SU-DHL-6 (cell line): ENCODE data around the gene AKTIP.

Source experiments
- H2AFZ ChIP-seq: fragments of 200-600 bp; sonication (generic); 2 replicates; pipeline ENCODE4 v1.6.1; 2014; ENCODE audit warnings: low read depth, mild to moderate bottlenecking, moderate library complexity, mixed read lengths, antibody characterized with exemption, low read length; ENCODE audit not compliant: severe bottlenecking
- H3F3A ChIP-seq: fragments of 200-600 bp; shearing (Covaris generic); 2 replicates; pipeline ENCODE4 v1.6.0; 2016; ENCODE audit warnings: antibody characterized with exemption, mild to moderate bottlenecking; ENCODE audit not compliant: insufficient read depth
- H3K27ac ChIP-seq: fragments of 200-600 bp; sonication (generic); 2 replicates; pipeline ENCODE4 v1.5.1; 2016; ENCODE audit warnings: low read depth, mild to moderate bottlenecking, low read length, moderate library complexity, mixed read lengths
- H3K27me3 ChIP-seq: fragments of 200-600 bp; sonication (generic), shearing (Covaris generic); 2 replicates; pipeline ENCODE4 v1.6.0; 2014; ENCODE audit warnings: mild to moderate bottlenecking, low read length
- H3K36me3 ChIP-seq: fragments of 200-600 bp; sonication (generic); 2 replicates; pipeline ENCODE4 v1.6.1; 2014; ENCODE audit warnings: mild to moderate bottlenecking, low read length, mixed read lengths
- H3K4me2 ChIP-seq: fragments of 300-600, 200-600 bp; shearing (Covaris generic), sonication (generic); 2 replicates; pipeline ENCODE4 v1.6.0; 2014; ENCODE audit warnings: low read length, low read depth, mild to moderate bottlenecking; ENCODE audit not compliant: poor library complexity, severe bottlenecking
- H3K4me3 ChIP-seq: fragments of 200-600 bp; sonication (generic); 2 replicates; pipeline ENCODE4 v1.5.1; 2014; ENCODE audit warnings: antibody characterized with exemption, low read length, mild to moderate bottlenecking, mixed read lengths; ENCODE audit not compliant: insufficient read depth, poor library complexity, severe bottlenecking
- H3K79me2 ChIP-seq: fragments of 200-600 bp; sonication (generic); 2 replicates; pipeline ENCODE4 v1.6.1; 2014; ENCODE audit warnings: mild to moderate bottlenecking, low read length, moderate library complexity; ENCODE audit not compliant: insufficient read depth
- H3K9ac ChIP-seq: fragments of 200-600 bp; sonication (generic); 2 replicates; pipeline ENCODE4 v1.7.0; 2014; ENCODE audit warnings: mild to moderate bottlenecking, low read length
- H3K9me2 ChIP-seq: fragments of 200-600 bp; sonication (generic); replicated peaks from 2 replicates; pipeline ENCODE4 v1.6.1; 2014; ENCODE audit warnings: low read length; ENCODE audit not compliant: insufficient read depth
- H3K9me3 ChIP-seq: fragments of 200-600 bp; sonication (generic); 2 replicates; pipeline ENCODE4 v1.6.1; 2014; ENCODE audit warnings: low read length, mixed read lengths; ENCODE audit not compliant: insufficient read depth
- H4K20me1 ChIP-seq: fragments of 200-600 bp; sonication (generic); 2 replicates; pipeline ENCODE4 v1.6.1; 2014; ENCODE audit warnings: low read depth, mild to moderate bottlenecking, antibody characterized with exemption, low read length, moderate library complexity, mixed read lengths
- EZH2phosphoT487 ChIP-seq: fragments of 200-600 bp; sonication (generic), shearing (Covaris generic); conservative IDR thresholded peaks from 2 replicates; pipeline ENCODE4 v1.6.1; 2018; ENCODE audit warnings: mild to moderate bottlenecking, antibody characterized with exemption, low read length, moderate library complexity, mixed read lengths
- TF ChIP-seq, protein P1 (sequence below): fragments of 200-600 bp; sonication (generic); IDR thresholded peaks from one replicate; pipeline ENCODE4 v1.5.1; 2017; ENCODE audit warnings: antibody characterized with exemption, mild to moderate bottlenecking, low read length, moderate library complexity; ENCODE audit not compliant: insufficient read depth, poor library complexity, severe bottlenecking

AKTIP gene

DNA sequence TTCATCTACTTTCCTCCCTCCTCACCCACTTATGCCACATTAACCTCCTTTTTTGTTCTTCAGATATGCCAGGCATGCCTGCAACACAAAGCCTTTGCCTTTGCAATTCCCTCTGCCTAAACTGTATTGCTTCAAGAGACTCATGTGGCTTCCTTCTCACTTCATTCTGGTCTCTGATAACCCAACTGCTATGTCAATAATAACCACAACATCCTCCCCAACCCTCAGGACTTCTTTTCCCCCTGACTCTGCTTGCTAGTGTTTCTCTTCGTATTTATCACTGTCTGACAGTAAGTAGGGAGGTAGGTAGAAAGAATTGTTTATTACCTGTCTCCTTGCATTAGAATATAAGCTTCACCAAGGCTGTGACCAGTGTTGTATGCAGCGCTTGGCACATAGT lies 46.4 kb downstream of the AKTIP start:
- Histone ChIP-seq H3K9me3 (no peaks in the 10 kb centered on the region), H3K9ac (no peak overlapping the region), H3K27ac (peak overlapping the region; percentile 78), H3K4me3 (no peak overlapping the region), H3K9me2 (no peaks in the 10 kb centered on the region), H3F3A (peaks cover 9% of the 10 kb centered on the region; the same call in 1 of the 2 replicates), H4K20me1 (no peaks in the 10 kb centered on the region), H2AFZ (no peak overlapping the region), H3K36me3 (peaks cover 53% of the 10 kb centered on the region), H3K4me2 (peak overlapping the region; percentile 4), H3K79me2 (0 out of 2 replicates have a peak, but pooled peaks cover 3% of the 10 kb centered on the region), H3K27me3 (no peaks in the 10 kb centered on the region)
- TF ChIP-seq EZH2phosphoT487 = no peak
- TF ChIP-seq, protein P1, sequence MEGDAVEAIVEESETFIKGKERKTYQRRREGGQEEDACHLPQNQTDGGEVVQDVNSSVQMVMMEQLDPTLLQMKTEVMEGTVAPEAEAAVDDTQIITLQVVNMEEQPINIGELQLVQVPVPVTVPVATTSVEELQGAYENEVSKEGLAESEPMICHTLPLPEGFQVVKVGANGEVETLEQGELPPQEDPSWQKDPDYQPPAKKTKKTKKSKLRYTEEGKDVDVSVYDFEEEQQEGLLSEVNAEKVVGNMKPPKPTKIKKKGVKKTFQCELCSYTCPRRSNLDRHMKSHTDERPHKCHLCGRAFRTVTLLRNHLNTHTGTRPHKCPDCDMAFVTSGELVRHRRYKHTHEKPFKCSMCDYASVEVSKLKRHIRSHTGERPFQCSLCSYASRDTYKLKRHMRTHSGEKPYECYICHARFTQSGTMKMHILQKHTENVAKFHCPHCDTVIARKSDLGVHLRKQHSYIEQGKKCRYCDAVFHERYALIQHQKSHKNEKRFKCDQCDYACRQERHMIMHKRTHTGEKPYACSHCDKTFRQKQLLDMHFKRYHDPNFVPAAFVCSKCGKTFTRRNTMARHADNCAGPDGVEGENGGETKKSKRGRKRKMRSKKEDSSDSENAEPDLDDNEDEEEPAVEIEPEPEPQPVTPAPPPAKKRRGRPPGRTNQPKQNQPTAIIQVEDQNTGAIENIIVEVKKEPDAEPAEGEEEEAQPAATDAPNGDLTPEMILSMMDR = no peak

DNA sequence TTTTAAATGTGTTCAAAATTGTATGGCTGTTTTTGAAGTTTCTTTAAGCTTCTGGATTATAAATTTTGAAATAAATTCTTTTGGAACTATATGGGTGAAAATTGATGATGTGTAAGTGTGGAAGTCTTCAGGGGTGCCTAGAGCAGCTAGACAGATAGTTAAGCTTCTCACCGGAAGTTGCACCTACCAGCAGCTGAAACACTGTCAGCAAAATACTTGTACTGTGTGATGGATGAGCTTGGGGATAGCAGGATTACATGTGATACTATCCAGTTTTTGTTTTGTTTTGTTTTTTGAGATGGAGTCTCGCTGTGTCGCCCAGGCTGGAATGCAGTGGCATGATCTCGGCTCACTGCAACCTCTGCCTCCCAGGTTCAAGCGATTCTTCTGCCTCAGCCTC lies 49.1 kb downstream of the AKTIP start:
- H3K27ac ChIP-seq = no peak overlapping the region
- H2AFZ ChIP-seq = no peak overlapping the region
- TF ChIP-seq EZH2phosphoT487 = no peak
- TF ChIP-seq, protein P1 = no peak
- no peak overlapping the region for H3K4me2 ChIP-seq
- peaks cover 37% of the 10 kb centered on the region for H3K36me3 ChIP-seq
- H3K9ac ChIP-seq = no peak overlapping the region
- no peaks in the 10 kb centered on the region for H3K9me3 ChIP-seq
- H3K9me2 ChIP-seq = no peaks in the 10 kb centered on the region
- H3K79me2 ChIP-seq = peaks cover 9% of the 10 kb centered on the region; the same call in 1 of the 2 replicates
- H4K20me1 ChIP-seq = no peaks in the 10 kb centered on the region
- no peak overlapping the region for H3K4me3 ChIP-seq
- peaks cover 23% of the 10 kb centered on the region for H3F3A ChIP-seq
- no peaks in the 10 kb centered on the region for H3K27me3 ChIP-seq

DNA sequence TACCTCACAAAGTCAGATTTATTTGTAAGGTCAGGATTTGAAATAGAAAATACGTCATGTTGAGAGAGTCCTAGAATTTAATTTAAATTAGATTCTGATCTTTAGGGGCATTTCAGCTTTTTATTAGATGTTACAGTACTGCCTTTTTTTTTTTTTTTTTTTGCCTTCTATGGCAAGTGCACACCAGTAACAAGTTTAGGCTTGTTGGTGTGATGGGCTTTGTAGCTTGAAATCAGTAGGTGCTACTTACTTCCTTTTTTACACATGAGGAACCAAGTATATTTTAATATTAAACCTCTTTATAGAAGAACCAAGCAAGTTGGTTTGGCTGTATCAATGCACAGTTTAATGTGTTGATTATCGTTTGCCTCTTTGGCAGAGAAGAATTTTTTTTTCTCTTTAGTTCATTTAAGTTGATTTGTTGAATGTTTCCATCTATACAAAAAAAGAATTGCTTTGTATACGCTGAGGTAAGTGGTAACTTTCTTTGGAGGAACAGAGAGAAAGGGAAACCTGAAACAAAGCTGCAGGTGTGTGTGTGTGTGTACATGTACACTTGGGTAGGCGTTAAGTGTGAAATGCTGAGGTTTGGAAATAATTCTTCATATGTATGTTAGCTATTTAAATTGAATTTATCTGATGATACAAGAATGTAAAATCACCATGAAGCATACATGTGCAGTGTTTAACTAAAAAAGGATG lies 53.0 kb downstream of the AKTIP start:
- Histone ChIP-seq H3K36me3 (peaks cover 29% of the 10 kb centered on the region), H2AFZ (peak overlapping the region; percentile 43), H3K9me2 (no peaks in the 10 kb centered on the region), H3K27me3 (no peaks in the 10 kb centered on the region), H3K4me3 (peak overlapping the region; percentile 52), H3K27ac (peak overlapping the region; percentile 95), H3F3A (peaks cover 14% of the 10 kb centered on the region), H3K9me3 (no peaks in the 10 kb centered on the region), H3K4me2 (peak overlapping the region; percentile 98), H4K20me1 (no peaks in the 10 kb centered on the region), H3K79me2 (peaks cover 5% of the 10 kb centered on the region; the same call in 1 of the 2 replicates), H3K9ac (peak overlapping the region; percentile 54)
- no peak for TF ChIP-seq EZH2phosphoT487
- TF ChIP-seq, protein P1 = no peak
